Measurements from ENCODE around the gene TNFRSF14.

GRCh38 chr1:2537784-2538115, 18.4 kb upstream of the TNFRSF14 start:
- no peak for TF ChIP-seq CTCF (IDR thresholded peaks at IDR 0.05)
- TF ChIP-seq RFX5 (IDR thresholded peaks at IDR 0.05) = no peak
- no peak for TF ChIP-seq REST (IDR thresholded peaks at IDR 0.05)
- TF ChIP-seq MAZ (IDR thresholded peaks at IDR 0.05; ENCODE audit: borderline replicate concordance, low read depth, low read length) = no peak
- TF ChIP-seq CHD4 (IDR thresholded peaks at IDR 0.05; ENCODE audit: borderline replicate concordance) = no peak
- no peak for TF ChIP-seq KDM5A (IDR thresholded peaks at IDR 0.05)
- TF ChIP-seq POLR2A (IDR thresholded peaks at IDR 0.05; ENCODE audit: low read length) = no peak

Data from A549 (cell line).